NCI-H2081 (cell line): Measurements from ENCODE around the gene LRRC8A.

Experiments
- DNase-seq, 2 experiments: peaks; one replicate each; lab custom pipeline; 2025; lab: John Stamatoyannopoulos, UW

LRRC8A gene

DNA sequence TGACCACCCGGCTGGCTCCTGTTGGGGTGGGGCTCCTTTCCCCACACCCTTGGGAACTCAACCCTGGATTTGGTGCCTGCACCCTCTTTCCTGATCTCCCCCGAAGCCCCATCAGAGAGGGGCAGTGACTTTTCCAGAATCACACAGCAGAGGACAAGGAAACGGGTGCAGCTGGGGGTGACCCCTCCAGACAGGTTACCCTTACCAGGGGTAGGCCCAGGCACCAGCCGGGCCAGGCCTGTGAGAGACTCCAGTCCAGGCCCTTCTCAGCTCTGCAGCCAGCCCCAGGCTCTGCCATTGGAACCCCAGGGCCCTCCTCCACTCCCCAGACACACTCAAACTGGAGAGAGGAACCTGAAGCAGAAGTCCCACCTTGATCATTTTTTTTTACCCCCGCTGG lies 19.9 kb downstream of the LRRC8A start:
- no peak for DNase-seq

DNA sequence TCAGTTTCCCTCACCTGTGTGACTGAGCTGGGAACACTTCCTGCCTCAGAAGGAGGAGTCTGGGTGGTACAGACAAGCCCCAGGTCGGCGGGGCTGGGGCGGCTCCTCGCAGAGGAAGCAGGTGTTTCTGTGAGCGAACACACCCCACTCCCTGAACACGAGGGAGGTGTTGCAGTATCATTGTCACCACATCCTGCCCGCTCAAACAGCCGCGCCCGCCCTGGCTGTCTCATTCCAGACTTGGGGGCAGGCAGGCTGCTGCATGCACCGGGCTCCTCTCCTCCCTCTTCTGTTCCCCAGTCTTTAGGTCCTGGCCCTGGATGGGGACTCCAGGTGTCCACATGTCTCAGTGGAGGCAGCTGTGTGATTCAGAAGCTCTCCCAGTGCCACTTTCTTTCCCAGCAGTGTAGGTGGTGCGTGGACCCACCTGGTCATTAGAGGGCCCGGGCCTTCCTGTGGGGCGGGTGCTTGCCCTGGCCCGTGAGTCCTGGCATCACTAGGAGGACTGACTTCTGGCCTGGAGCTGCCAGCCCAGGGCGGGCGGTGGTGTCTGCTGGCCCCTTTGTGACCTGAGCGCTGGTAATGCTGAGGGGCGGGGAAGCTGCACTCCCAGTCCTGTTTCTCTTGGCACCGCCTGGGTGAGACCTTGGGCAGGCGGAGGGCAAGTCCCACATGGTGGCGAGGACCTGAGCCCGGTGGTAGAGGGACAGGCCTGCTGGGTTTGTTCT lies 20.6 kb downstream of the LRRC8A start:
- DNase-seq = peak; percentile 57 to 76

DNA sequence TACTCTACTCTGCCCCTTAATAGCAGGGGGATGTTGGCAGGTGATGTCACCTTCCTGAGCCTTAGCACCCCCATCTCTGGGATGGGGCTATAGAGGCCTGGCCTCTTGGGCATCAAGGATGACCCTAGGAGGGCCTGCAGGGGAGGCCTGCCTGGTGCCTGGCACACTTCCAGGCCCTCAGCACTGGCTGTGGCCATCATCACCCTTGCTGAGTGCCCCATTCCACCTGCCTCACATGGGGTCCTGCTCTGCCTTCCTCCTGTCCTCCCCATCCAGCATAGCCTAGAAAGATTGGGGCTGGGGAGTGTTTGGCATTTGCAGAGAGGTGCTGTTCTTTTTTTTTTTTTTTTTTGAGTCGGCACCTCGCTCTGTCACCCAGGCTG lies 21.1 kb downstream of the LRRC8A start:
- DNase-seq = no peak

DNA sequence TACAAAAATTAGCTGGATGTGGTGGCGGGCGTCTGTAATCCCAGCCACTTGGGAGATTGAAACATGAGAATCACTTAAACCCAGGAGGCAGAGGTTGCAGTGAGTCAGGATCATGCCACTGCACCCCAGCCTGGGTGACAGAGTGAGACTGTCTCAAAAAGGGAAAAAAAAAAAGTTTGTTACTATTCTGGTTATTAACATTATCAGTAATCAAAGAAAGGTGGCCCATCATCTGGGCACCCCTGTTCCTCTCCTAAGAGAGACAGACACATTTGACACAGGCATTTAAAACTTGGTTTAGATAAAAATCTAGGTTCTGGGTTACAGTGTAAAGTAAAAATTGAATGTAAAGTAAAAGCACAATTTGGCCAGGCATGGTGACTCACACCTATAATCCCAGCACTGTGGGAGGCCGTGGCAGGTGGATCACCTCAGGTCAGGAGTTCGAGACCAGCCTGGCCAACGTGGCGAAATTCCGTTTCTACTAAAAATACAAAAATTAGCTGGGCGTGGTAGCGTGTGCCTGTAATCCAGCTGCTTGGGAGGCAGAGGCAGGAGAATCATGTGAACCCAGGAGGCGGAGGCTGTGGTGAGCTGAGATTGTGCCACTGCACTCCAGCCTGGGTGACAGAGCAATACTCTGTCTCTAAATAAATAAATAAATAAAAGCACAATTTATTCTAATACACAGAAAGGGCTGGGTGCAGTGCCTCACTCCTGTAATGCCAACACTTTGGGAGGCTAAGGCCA lies 22.1 kb downstream of the LRRC8A start:
- no peak for DNase-seq

DNA sequence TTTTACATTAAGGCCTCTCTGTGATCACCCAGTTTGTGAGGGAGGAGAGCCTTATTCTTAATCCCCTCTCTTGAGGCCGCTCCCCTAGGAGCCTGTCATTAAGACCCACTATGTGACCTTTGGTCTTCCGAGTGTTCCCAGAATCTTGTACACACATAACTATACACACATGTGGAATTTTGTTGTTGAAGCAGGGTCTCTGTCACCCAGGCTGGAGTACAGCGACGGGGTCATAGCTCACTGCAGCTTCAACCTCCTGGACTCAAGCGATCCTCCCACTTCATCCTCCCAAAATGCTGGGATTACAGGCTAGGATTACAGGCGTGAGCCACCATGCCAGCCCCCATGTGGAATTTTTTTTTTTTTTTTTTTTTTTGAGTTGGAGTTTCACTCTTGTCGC lies 24.0 kb downstream of the LRRC8A start:
- no peak for DNase-seq

DNA sequence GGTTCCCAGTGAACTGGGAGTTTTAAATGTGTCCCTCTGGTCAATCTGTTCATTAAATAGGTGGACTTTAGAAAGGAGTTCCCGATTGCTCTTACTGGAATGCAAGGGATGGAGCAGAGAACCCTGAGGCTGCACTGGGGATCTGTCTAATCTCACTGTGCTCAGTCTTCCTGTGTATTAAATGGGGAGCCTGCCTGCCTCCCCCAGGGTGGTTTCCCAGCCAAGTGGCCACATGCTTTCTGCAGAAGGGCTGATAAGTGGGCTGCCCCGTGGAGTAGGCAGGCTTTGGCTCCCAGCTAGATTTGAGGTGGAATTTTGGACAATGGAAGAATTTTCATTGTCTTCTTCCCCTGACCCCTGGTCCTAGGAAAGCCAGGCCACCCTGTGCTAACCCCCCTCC lies 24.8 kb downstream of the LRRC8A start:
- DNase-seq = no peak

DNA sequence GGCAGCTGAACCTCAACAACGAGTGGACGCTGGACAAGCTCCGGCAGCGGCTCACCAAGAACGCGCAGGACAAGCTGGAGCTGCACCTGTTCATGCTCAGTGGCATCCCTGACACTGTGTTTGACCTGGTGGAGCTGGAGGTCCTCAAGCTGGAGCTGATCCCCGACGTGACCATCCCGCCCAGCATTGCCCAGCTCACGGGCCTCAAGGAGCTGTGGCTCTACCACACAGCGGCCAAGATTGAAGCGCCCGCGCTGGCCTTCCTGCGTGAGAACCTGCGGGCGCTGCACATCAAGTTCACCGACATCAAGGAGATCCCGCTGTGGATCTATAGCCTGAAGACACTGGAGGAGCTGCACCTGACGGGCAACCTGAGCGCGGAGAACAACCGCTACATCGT lies 26.4 kb downstream of the LRRC8A start:
- DNase-seq = no peak

DNA sequence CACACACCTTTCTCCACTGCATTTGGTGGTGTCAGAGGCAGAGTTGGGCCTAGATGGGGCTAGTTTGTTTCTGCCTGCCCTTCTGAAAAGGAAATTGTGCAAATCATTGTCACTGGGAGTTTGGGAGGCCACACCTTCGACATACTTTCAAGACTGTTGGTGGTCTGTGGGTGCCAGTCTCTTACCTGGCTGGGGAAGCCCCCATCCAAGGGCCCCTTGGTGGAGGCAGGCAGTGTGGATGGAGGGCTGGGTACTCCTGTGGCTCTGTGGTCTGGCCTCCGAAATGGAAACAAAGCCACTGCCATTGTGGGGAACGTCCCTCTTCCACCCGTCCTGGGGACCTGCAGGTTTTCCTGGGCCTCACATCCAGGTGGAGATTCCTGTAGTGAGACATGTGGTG lies 27.9 kb downstream of the LRRC8A start:
- DNase-seq = no peak

DNA sequence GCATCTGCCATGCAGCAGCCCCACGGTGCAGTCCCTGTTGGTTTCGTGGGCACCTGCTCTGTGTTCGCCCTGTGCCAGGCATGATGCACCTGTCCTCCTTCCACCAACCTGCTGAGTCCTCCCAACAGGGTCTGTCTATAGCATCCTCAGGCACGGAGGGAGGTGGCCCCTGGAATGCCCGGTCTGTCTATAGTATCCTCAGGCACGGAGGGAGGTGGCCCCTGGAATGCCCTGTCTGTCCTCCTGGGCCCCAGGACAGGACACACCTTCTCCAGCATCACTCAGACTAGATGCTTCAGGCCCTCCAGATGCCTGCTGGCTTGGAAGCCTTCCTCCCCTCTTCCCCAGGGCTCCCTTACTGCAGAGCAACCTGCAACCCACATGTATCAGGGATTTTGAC lies 29.0 kb downstream of the LRRC8A start:
- DNase-seq = no peak

DNA sequence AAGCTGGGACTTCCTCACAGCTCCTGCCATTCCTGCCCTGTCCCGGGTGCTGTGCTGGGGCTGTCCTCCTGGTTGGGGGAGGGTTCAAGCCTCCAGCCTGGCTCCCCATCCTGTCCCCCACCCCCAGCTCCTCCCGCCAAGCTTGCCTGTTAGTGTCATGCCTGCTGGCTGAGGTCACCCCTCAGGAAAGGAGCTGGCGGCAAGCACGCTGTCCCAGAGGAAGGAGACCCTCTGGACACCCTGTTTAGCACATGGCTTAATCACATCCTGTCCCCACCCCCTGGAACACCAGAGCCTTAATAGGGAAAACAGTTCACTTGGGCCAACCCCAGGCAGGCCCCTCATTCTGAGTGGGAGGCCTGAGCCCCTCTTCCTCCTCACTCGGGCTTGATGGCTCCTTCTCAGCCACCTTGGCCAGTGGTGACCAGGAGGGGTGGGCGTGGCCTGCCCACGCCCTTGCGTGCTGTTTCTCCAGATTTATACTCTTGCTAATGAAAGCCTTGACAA lies 29.6 kb downstream of the LRRC8A start:
- DNase-seq = no peak

DNA sequence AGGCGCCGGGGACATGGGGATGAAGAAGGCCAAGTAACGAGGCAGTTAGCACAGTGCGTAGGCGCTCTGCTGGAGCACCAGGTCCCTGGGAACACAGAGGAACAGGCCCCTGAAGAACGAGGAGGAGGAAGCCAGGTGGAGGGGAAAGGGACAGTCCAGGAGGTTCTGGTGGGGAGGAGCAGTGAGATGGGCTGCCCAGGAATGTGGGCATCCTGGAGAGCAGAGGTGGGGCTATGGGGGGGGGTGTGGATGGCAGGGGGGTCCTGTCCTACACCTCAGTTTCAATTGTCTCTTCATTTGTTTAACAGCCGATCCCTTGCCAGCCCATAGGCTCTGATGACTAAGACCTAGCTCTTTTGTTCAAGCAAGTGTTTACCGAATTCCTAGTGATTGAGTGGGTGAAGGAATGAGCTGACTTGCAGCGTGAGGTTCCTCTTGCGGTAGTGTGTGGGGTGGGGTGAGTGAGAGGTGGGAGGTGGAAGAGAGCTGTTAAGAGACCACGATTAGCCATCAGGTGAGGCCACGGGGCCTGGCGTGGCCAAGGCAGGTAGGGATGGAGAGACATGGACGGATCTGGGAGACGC lies 30.4 kb downstream of the LRRC8A start:
- DNase-seq = no peak

DNA sequence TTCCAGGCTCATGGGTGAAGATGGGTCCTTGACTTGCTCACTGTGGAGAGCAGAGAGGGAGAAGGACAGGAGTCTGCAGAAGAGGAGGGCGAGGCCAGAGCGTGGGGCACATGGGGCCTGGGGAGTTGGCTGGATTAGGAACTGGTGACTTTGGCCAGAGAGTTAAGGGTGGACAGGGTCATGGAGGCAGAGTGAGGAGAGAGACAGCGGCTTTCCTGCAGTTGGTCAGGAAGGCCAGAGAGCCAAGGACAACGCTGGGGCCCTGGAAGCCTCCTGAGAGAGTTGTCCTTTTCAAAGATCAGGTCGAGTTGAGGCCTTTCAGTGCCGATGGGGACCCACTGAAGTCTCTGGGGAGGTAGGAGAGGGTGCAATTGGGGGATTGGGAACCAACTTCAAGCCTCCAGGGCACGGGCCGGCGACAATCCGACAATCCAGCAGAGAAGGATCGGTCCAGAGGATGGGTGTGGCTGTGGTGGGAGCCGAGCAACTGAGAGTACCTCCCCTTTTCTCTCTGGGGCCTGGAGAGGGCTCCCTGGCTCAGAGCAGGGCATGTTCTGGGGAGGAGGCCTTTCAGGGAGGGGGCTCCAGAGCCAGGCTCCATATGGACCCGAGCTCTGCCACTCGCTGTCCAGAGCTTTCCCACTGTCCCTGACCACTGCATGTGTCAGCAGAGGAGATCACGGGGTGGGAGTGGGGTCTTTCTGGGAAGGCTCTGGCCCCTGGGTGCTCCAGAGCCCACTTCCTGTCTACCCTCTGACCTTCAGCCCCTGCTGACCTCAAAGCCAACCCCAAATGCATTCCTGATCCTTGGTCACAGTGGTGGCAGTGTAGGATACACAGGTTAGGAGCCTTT lies 31.3 kb downstream of the LRRC8A start:
- DNase-seq = no peak

DNA sequence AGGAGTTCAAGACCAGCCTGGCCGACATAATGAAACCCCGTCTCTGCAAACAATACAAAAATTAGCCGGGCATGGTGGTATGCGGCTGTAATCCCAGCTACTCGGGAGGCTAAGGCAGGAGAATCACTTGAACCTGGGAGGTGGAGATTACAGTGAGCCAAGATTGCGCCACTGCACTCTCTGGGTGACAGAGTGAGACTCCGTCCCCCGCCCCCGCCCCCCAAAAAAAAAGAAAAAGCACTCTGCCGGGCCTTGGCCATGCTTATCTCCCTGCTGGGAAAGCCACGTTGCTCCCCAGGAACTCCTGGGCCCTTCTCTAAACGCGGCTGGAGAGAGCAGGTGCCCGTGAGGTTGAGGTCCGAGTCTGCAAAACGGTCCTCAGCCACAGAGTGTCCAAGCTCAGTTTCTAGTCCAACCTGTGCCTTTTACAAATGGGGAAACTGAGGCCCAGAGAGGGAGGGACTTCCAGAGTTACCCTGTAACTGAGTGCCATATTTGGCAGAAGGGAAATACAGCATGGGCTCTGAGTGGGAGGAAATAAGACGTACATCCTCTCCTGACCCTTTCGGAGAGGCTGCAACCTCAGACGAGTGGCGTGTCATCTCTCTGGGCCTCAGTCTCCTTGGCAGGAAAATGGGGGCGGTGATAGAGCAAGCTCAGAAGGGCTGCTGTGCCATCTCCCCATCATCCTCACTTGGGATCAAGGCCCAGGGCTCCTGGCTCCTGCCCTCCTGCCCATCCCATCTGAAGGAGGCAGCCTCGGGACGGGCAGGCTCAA lies 32.3 kb downstream of the LRRC8A start:
- DNase-seq = no peak

DNA sequence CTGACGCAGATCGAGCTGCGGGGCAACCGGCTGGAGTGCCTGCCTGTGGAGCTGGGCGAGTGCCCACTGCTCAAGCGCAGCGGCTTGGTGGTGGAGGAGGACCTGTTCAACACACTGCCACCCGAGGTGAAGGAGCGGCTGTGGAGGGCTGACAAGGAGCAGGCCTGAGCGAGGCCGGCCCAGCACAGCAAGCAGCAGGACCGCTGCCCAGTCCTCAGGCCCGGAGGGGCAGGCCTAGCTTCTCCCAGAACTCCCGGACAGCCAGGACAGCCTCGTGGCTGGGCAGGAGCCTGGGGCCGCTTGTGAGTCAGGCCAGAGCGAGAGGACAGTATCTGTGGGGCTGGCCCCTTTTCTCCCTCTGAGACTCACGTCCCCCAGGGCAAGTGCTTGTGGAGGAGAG lies 34.3 kb downstream of the LRRC8A start:
- DNase-seq = no peak

DNA sequence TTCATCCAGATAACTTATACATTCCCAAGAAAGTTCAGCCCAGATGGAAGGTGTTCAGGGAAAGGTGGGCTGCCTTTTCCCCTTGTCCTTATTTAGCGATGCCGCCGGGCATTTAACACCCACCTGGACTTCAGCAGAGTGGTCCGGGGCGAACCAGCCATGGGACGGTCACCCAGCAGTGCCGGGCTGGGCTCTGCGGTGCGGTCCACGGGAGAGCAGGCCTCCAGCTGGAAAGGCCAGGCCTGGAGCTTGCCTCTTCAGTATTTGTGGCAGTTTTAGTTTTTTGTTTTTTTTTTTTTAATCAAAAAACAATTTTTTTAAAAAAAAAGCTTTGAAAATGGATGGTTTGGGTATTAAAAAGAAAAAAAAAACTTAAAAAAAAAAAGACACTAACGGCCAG lies 34.8 kb downstream of the LRRC8A start:
- no peak for DNase-seq

DNA sequence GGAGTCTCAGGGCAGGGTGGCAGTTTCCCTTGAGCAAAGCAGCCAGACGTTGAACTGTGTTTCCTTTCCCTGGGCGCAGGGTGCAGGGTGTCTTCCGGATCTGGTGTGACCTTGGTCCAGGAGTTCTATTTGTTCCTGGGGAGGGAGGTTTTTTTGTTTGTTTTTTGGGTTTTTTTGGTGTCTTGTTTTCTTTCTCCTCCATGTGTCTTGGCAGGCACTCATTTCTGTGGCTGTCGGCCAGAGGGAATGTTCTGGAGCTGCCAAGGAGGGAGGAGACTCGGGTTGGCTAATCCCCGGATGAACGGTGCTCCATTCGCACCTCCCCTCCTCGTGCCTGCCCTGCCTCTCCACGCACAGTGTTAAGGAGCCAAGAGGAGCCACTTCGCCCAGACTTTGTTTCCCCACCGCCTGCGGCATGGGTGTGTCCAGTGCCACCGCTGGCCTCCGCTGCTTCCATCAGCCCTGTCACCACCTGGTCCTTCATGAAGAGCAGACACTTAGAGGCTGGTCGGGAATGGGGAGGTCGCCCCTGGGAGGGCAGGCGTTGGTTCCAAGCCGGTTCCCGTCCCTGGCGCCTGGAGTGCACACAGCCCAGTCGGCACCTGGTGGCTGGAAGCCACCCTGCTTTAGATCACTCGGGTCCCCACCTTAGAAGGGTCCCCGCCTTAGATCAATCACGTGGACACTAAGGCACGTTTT lies 35.4 kb downstream of the LRRC8A start:
- DNase-seq = no peak

DNA sequence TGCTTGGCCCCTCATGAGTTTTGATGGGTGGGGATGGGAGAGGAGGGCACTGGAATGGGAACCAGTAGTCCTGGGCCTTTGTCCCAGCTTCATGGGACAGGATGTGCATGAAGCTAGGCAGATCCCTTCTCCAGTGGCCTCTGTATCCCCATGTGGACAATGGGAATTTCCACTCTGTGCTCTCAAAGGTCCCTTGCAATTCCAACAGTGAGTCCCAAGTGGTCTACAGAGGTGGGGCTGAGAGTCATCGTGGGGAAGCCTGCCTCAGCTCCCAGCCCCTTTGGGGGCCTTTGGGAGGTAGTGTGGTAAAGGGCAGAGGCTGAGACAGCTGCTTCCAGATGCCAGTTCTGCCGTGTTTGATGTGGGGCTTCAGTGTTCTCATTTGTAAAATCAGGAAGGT lies 37.0 kb downstream of the LRRC8A start:
- no peak for DNase-seq

DNA sequence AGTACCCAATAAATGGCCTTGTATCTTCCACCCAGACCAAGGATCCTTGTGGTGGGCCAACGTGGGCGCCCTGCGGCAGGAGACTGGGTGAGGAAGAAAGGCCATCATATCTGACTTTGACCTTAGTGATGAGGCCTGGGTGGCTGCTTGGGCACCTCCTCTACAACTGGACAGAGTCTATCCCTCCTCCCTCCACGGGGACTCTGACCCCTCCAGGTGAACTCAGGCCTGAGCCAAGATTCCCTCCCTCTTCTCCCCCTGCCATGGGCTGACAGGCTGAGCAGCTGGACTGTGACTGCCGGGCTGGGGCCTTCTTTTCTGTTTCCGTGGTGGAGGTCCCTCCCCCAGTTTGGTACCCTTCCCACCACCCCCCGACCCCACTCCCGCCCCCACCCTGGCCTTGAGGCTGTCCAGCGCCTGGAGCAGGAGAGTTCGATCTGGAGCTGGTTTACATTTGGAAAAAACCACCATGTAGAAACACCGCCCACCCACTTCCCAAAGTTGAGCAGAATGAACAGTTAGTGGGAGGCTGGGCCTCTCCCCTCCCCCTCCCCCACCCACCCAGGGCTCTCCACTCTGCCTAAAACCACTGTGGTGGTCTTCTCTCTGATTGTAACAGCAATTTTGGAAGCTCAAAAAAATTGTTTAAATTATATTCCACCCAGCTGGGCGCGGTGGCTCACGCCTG lies 37.6 kb downstream of the LRRC8A start:
- no peak for DNase-seq

DNA sequence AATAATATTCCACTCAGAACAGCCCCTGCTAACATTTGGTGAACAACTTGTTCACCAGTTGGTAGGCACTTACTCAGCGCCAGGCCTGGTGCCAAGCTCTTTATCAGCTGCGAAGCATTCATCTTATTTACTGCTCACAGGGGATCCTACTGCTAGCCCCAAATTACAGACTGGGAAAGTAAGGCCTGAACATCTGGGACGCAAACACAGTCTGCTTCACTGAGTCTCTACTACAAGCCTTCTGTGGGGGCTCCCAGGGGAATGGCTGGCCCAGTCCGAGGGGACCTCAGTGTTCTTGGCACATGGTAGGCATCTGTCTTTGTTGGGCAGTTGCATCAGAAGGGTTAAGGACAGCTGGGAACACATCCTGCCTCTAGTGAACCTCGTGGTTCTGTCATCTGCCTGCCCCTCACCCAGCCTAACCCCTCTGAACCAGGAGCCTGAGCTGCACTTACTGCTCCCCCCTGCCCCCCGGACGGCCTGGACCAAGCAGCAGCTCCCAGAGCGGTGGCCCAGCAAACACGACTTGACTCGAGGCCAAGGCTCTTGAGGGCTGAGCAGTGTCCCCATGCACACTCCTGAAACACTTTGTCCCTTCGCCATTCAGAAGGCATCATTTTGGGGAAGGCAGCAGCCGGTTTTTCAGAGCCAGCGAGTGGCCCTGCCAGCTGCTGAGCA lies 38.6 kb downstream of the LRRC8A start, which contains the start of gene PHYHD1:
Gene PHYHD1 (plus strand): TSS at position 602 of the 678 bp plus-strand sequence. CDS start 1,342 bp downstream, outside the sequence.
- DNase-seq = peak in 1 of 2 experiments; percentile 11
